T47D (cell line): ENCODE data around the gene ZSWIM4.
A peak's percentile ranks its signal among the peaks of the same experiment; 100 is the strongest.
"Not testable (repeated sequence)": the region's sequence is repeated elsewhere in the genome, so short reads cannot be mapped to it uniquely, and the experiment has no call there.

Source experiments
- DNase-seq, 2 experiments: peaks; one replicate each; pipeline versions ENCODE4 v3.0.0 to v3.0.0-alpha.2; 2011 to 2012; ENCODE audit warnings: low read depth in 1 of 2, low spot score in 1 of 2
- JUND ChIP-seq: IDR thresholded peaks from 2 replicates; pipeline ENCODE4 v1.6.1; 2012; ENCODE audit warnings: low read depth
- in situ Hi-C: cut with HindIII; loops from 2 replicates; pipeline ENCODE4 v1.10.0; 2016; ENCODE audit warnings: low sequenced_read_pairs, low pct_unique_long_range_greater_than_20kb

Gene ZSWIM4

GRCh38 chr19:13844130-13844631 is 48.9 kb downstream of the ZSWIM4 start:
- TF ChIP-seq JUND, result no peak
- no peak for DNase-seq
- in situ Hi-C loops, result no loop called here

GRCh38 chr19:13846557-13847406 is 51.5 kb downstream of the ZSWIM4 start:
- in situ Hi-C loops, result no loop called here
- peak in 1 of 2 experiments; percentile 74 for DNase-seq

GRCh38 chr19:13847407-13848339 is 52.4 kb downstream of the ZSWIM4 start:
- peak in 1 of 2 experiments; percentile 69 for DNase-seq
- in situ Hi-C loops, result no loop called here
- no peak for TF ChIP-seq JUND

More at GRCh38 chr19:13846557-13847406, 51.5 kb downstream of the ZSWIM4 start:
- 0 out of 2 replicates have a peak, but pooled peaks have one; percentile 23 for TF ChIP-seq JUND

- no peak for TF ChIP-seq JUND
- DNase-seq, result no peak
- in situ Hi-C loops, result no loop called here
Measured at GRCh38 chr19:13848340-13848677, 53.1 kb downstream of the ZSWIM4 start.

- in situ Hi-C loops, result no loop called here
- no peak for TF ChIP-seq JUND
- no peak for DNase-seq
Measured at GRCh38 chr19:13848798-13849676, 53.8 kb downstream of the ZSWIM4 start.

- in situ Hi-C loops, result no loop called here
- TF ChIP-seq JUND, result no peak
- DNase-seq, result peak in 1 of 2 experiments; percentile 70
Measured at GRCh38 chr19:13849991-13850909, 55.0 kb downstream of the ZSWIM4 start.

- in situ Hi-C loops, result no loop called here
Measured at GRCh38 chr19:13850910-13851733, 55.9 kb downstream of the ZSWIM4 start.

GRCh38 chr19:13851734-13852114 is 56.5 kb downstream of the ZSWIM4 start:
- in situ Hi-C loops, DNase-seq: not testable (repeated sequence)

More at GRCh38 chr19:13850910-13851733, 55.9 kb downstream of the ZSWIM4 start:
- no peak for TF ChIP-seq JUND
- DNase-seq, result no peak

- in situ Hi-C loops, DNase-seq: not testable (repeated sequence)
Measured at GRCh38 chr19:13852171-13852707, 57.0 kb downstream of the ZSWIM4 start.

- no peak for TF ChIP-seq JUND
- in situ Hi-C loops, result no loop called here
- DNase-seq, result no peak
Measured at GRCh38 chr19:13856497-13856896, 61.3 kb downstream of the ZSWIM4 start.
